Thoracic aorta (tissue), 2 donors: ENCODE results near the gene CFAP92. TPM values are rescaled to one million over a fixed set of nuclear protein-coding genes. Genes with fewer than 3 reads are reported as not detected.
"Not testable (repeated sequence)": the region's sequence is repeated elsewhere in the genome, so short reads cannot be mapped to it uniquely, and the experiment has no call there.

Experiments
- ATAC-seq: fragments of 150-250 bp; one replicate; pipeline ENCODE4 v1.8.0; 2017; ENCODE audit warnings: low read depth; ENCODE audit not compliant: insufficient number of reproducible peaks, low FRiP score
- DNase-seq: peaks from one replicate; pipeline ENCODE4 v3.0.0-alpha.2; 2020; ENCODE audit warnings: low spot score
- H3K27ac ChIP-seq, 2 donors: fragments of 200-600 bp; sonication (generic); 1 replicate in 1 of 2; 2 replicates in 1 of 2; pipeline ENCODE4 v1.5.1; 2016; ENCODE audit warnings: mild to moderate bottlenecking in 2 of 2, moderate library complexity in 2 of 2
- H3K27me3 ChIP-seq: fragments of 200-600 bp; sonication (generic); replicated peaks from 2 replicates; pipeline ENCODE4 v1.6.0; 2016; ENCODE audit warnings: mild to moderate bottlenecking; ENCODE audit not compliant: insufficient read depth
- H3K36me3 ChIP-seq: fragments of 200-600 bp; sonication (generic); one replicate; pipeline ENCODE4 v1.5.1; 2016
- H3K4me1 ChIP-seq, 2 donors: fragments of 200-600 bp; sonication (generic); 1 replicate in 1 of 2; 2 replicates in 1 of 2; pipeline versions ENCODE4 v1.5.1 to v1.6.0; 2016; ENCODE audit warnings: low read depth in 2 of 2, mild to moderate bottlenecking in 1 of 2; ENCODE audit not compliant: control insufficient read depth in 1 of 2
- H3K4me3 ChIP-seq: fragments of 200-600 bp; sonication (generic); 2 replicates; pipeline ENCODE4 v1.5.1; 2016; ENCODE audit warnings: mild to moderate bottlenecking
- H3K9me3 ChIP-seq: fragments of 200-600 bp; sonication (generic); 2 replicates; pipeline ENCODE4 v1.5.1; 2016
- total RNA-seq, 2 donors: library from RNA; depleted of rRNA; stranded (reverse); fragments of >200 nt; gene quantifications; one replicate each; pipeline versions ENCODE4 v1.1.0 to v1.2.3, GENCODE V29; 2016
- TF ChIP-seq, protein P1 (sequence below): fragments of 200-600 bp; sonication (generic); IDR thresholded peaks from one replicate; pipeline ENCODE4 v1.5.1; 2019; ENCODE audit warnings: antibody characterized with exemption

The CFAP92 gene
- total RNA-seq, 2 donors from 2014 or later = 0.68 TPM; not detected in 1

DNA sequence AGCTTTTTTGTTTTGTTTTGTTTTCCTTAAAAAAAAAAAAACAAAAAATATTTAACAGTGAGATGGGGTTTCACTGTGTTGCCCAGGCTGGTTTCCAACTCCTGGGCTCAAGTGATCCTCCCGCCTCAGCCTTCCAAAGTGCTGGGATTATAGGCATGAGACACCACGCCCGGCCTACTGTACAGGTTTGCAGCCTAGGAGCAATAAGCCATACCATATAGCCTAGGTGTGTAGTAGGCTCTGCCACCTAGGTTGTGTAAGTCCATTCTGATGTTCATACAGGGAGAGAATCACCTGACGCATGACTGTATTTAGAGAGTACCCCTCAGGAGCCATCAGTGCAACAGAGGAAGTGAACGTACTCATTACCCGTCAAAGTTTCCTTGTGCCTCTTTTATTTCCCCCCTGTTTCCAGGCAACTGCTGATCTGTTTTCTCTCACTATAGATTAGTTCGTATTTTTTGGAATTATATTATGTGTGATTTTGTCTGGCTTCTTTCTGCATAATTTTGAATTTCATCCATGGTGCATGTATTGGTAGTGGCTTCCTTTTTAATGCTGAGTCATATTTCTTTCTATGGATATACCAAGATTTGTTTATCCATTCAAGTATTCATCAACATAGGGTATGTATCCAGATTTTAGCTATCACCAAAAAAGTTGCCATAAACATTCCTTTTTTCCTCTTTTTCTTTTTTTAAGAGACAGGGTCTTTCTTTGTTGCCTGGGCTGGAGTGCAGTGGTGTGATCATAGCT, 104.6 kb downstream of the CFAP92 start:
- peaks cover 16% of the 10 kb centered on the region for H3K36me3 ChIP-seq
- no peaks in the 10 kb centered on the region for H3K9me3 ChIP-seq
- H3K27me3 ChIP-seq = no peaks in the 10 kb centered on the region
- no peak for DNase-seq
- H3K4me3 ChIP-seq = no peak overlapping the region
- no peaks in the 10 kb centered on the region for H3K4me1 ChIP-seq
- ATAC-seq = no peak
- TF ChIP-seq, protein P1, sequence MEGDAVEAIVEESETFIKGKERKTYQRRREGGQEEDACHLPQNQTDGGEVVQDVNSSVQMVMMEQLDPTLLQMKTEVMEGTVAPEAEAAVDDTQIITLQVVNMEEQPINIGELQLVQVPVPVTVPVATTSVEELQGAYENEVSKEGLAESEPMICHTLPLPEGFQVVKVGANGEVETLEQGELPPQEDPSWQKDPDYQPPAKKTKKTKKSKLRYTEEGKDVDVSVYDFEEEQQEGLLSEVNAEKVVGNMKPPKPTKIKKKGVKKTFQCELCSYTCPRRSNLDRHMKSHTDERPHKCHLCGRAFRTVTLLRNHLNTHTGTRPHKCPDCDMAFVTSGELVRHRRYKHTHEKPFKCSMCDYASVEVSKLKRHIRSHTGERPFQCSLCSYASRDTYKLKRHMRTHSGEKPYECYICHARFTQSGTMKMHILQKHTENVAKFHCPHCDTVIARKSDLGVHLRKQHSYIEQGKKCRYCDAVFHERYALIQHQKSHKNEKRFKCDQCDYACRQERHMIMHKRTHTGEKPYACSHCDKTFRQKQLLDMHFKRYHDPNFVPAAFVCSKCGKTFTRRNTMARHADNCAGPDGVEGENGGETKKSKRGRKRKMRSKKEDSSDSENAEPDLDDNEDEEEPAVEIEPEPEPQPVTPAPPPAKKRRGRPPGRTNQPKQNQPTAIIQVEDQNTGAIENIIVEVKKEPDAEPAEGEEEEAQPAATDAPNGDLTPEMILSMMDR = no peak
- H3K27ac ChIP-seq = no peak overlapping the region

DNA sequence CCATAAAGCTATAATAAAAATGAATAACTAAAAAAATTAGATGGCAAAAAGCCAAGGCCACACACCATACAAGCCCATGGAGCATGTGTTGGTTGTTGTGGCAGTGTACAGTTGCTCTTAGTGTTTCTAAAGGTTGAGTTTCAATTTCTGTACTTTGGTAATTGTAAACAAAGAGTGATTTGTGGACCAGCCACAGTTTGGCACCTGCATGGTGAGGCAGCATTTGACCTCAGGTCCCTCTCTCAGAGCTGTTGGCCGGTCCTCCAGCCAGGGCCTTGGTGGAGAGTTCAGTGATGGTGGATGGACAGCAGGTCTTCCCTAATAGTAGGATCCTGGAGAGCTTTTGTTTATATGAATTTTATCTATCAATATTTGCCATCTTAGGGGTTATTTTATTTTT, 108.9 kb downstream of the CFAP92 start:
- H3K27me3 ChIP-seq = no peaks in the 10 kb centered on the region
- ATAC-seq = no peak
- DNase-seq = no peak
- no peaks in the 10 kb centered on the region for H3K9me3 ChIP-seq
- H3K36me3 ChIP-seq = peaks cover 8% of the 10 kb centered on the region
- H3K27ac ChIP-seq = no peak overlapping the region
- H3K4me1 ChIP-seq = peaks cover 10 to 25% of the 10 kb centered on the region in 2 donors
- no peak overlapping the region for H3K4me3 ChIP-seq
- TF ChIP-seq, protein P1 = no peak

DNA sequence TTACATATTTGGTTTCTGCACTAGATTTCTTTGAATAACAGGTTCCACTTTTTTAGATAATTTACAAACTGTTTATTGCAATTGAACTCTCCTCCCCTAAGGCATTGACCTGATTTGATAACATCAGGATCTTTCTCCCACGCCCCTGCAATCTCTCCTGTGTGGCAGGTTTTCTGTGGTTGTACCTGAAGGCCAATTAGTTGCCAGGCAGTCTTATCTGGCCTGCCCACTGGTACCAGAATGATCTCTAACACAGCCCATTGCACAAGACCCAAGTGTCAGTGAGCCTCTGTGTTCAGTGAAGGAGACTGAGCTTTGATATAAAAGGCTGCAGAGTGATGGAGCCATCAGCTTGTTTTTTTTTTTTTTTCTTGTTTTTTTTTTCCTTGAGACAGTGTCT, 111.2 kb downstream of the CFAP92 start:
- peaks cover 12 to 40% of the 10 kb centered on the region in 2 donors for H3K4me1 ChIP-seq
- H3K9me3 ChIP-seq = no peaks in the 10 kb centered on the region
- no peaks in the 10 kb centered on the region for H3K27me3 ChIP-seq
- no peak overlapping the region for H3K27ac ChIP-seq
- H3K36me3 ChIP-seq = peaks cover under 1% of the 10 kb centered on the region
- no peak for DNase-seq
- no peak for ATAC-seq
- no peak overlapping the region for H3K4me3 ChIP-seq
- TF ChIP-seq, protein P1 = no peak

DNA sequence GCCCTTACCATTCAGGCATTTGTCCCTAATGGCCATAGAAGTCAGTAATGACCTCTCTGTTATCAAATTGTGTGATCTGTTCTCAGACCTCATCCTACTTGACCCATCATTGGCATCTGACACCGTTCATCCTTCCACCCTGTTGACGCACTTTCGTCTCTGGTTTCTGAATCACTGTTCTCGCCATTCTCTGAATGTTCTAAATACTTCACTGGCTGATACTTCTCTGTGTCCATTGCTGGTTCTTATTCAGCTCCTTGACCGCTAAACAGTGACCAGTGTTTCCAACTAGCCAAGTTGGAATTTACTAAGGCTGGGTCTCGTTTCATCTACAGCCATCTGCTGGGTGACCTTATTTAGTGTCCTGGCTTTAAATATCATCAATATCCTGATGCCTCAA, 112.3 kb downstream of the CFAP92 start:
- TF ChIP-seq, protein P1 = no peak
- Histone ChIP-seq H3K27ac (no peak overlapping the region), H3K27me3 (no peaks in the 10 kb centered on the region), H3K36me3 (no peaks in the 10 kb centered on the region), H3K4me3 (no peak overlapping the region), H3K4me1 (peaks cover 12 to 41% of the 10 kb centered on the region in 2 donors), H3K9me3 (no peaks in the 10 kb centered on the region)
- ATAC-seq (no peak), DNase-seq (no peak)

DNA sequence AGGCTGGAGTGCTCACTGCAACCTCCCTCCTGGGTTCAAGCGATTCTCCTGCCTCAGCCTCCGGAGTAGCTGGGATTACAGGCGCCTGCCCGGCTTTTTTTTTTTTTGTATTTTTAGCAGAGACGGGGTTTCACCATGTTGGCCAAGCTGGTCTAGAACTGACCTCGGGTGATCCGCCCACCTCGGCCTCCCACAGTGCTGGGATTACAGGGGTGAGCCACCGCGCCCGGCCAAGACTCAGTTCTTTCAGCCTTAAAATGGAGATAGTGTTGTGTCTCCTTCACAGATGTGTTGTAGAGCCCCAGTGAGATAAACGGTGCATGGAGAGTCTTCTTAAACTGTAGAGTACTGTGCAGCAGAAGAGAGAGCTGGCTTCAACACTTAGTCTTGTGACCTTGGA, 113.4 kb downstream of the CFAP92 start:
- H3K27ac ChIP-seq = peak overlapping the region; percentile 90 to 96
- not testable (repeated sequence) for H3K9me3 ChIP-seq, ATAC-seq, DNase-seq, H3K27me3 ChIP-seq, H3K36me3 ChIP-seq
- H3K4me1 ChIP-seq = peaks cover 12 to 41% of the 10 kb centered on the region in 2 donors
- peak overlapping the region; percentile 85 for H3K4me3 ChIP-seq
